Activated naive CD4-positive, alpha-beta T cell treated with anti-CD3 and anti-CD28 coated beads for 36 hours (primary cell): ENCODE results near the gene RNGTT. TPM values are rescaled to one million over a fixed set of nuclear protein-coding genes. Genes with fewer than 3 reads are reported as not detected.

Source experiments
- CTCF ChIA-PET: fragments of 350-600 bp; sonication (Branson Sonifier 250); formaldehyde crosslinking; loops from one replicate; lab custom pipeline; 2021; ENCODE audit warnings: antibody characterized with exemption; lab: Charles Lee
- DNase-seq: peaks from one replicate; pipeline ENCODE4 v3.0.0-alpha.2; 2020
- H3K27ac Mint-ChIP-seq: one replicate; pipeline ENCODE4 v1.8.0; 2021; ENCODE audit warnings: mild to moderate bottlenecking, mixed read lengths
- H3K27me3 Mint-ChIP-seq: one replicate; pipeline ENCODE4 v1.8.0; 2021; ENCODE audit warnings: low read depth, mixed read lengths
- H3K36me3 Mint-ChIP-seq: one replicate; pipeline ENCODE4 v1.8.0; 2021; ENCODE audit warnings: low read depth, mixed read lengths
- H3K4me1 Mint-ChIP-seq: one replicate; pipeline ENCODE4 v1.8.0; 2021; ENCODE audit warnings: low read depth, mixed read lengths
- H3K4me3 Mint-ChIP-seq: one replicate; pipeline ENCODE4 v1.8.0; 2021; ENCODE audit warnings: mild to moderate bottlenecking, moderate library complexity, mixed read lengths
- H3K9me3 Mint-ChIP-seq: one replicate; pipeline ENCODE4 v1.8.0; 2021; ENCODE audit warnings: mixed read lengths
- intact Hi-C: fragments of 100-400 bp; cut with micrococcal nuclease; formaldehyde crosslinking; loops from one replicate; pipeline ENCODE4 v1.15.1; 2023
- total RNA-seq, 2 experiments: library from RNA; stranded (reverse); gene quantifications; one replicate each; pipeline ENCODE4 v1.2.3, GENCODE V29; 2021

The RNGTT gene
- total RNA-seq, 2 experiments from 2014 or later: 21.7 to 23.5 TPM

DNA sequence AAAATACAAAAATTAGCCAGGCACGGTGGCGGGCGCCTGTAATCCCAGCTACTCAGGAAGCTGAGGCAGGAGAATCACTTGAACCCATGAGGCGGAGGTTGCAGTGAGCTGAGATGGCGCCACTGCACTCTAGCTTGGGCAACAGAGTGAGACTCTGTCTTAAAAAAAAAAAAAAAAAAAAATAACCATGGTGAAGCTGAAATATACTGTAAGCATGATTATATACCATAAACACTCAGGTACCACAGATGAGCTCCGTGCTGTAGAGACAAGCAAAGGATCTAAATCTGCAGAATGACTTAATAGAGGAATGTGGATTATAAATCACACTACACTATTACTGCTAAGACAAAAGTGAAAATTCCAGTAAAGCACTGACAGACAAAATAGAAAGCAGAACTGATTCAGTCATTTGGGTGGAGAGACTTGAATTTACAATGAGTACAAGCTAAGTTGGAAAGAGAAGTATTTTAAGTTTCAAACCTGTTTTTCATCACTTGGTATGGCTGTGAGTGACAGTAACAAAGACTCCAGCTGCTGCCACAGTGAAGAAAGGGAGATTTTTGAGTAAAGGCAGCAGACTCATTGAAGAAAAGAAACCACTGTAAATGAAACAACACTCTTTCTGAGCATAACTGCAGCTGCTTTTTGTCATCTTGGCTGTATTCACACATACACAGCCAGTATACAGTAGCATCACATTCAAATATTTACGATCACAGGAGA, 322.1 kb downstream of the RNGTT start:
- H3K27me3 Mint-ChIP-seq: no peaks in the 10 kb centered on the region
- peak overlapping the region; percentile 54 for H3K27ac Mint-ChIP-seq
- intact Hi-C loops: loop anchor here (5.0 kb wide), 1 partner anchor 136 kb away; no protein-coding TSS in a partner anchor
- H3K36me3 Mint-ChIP-seq: no peaks in the 10 kb centered on the region
- peaks cover 14% of the 10 kb centered on the region for H3K4me1 Mint-ChIP-seq
- DNase-seq: peak; percentile 19
- CTCF ChIA-PET: no interaction called here
- no peaks in the 10 kb centered on the region for H3K9me3 Mint-ChIP-seq
- H3K4me3 Mint-ChIP-seq: no peak overlapping the region

DNA sequence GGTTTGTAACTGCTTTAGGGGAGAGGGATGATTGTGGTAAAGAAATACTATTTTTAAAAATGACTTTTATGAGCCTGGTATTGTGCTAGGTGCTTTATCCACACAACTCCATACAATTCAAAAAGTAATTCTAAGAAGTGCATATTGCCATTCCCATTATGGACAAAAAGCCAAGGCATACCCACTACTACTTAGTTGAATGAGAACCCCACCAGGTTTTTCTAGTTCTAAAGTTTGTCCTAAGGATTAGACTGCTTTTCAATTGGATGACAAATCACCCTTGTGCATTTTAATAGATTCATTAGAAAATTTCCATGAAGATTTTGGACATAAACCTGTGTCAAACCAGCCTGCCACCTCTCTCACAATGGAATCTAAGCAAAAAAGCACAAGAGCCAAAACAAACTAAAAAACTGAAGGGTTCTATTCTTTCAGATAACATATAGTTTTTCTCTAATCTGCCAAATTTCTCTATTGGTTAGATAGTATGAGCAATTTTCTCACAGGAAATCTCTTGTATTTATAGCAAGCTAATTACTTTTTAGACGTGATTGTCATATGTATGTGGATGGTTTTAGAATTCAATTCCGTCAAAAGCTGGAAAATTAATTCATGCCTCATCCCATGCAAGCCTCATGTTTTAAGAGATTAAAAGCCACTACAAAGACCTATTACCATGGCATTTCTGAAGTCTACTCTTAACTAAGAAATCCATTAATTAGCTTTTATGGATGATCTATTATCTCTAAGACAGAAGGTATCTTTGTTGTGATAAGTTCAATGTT, 325.5 kb downstream of the RNGTT start:
- H3K27me3 Mint-ChIP-seq: no peaks in the 10 kb centered on the region
- intact Hi-C loops: no loop called here
- H3K4me3 Mint-ChIP-seq: no peak overlapping the region
- H3K27ac Mint-ChIP-seq: no peak overlapping the region
- peaks cover 12% of the 10 kb centered on the region for H3K4me1 Mint-ChIP-seq
- no peaks in the 10 kb centered on the region for H3K9me3 Mint-ChIP-seq
- CTCF ChIA-PET: no interaction called here
- peaks cover 5% of the 10 kb centered on the region for H3K36me3 Mint-ChIP-seq
- no peak for DNase-seq

- H3K27ac Mint-ChIP-seq: no peak overlapping the region
- intact Hi-C loops: no loop called here
- no peaks in the 10 kb centered on the region for H3K27me3 Mint-ChIP-seq
These were observed 326.5 kb downstream of the RNGTT start for GRCh38 chr6:88636871-88637270.

DNA sequence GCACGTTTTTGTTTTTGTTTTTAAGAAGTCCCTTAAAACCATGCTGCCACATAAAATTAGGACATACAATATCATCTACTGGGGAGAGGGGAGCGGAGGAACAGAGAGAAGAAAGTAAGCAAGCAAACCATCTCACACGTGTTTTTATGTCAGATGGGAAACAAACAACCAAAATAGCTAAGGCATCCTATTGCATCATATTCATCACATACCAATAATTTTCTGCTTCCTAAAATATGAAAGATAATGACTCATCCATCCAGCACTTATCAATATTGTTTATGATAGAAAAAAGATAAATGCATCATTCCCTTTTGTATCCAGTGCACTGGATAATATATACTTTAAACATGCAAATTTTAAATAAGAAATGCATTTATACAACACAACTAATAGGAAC, 329.6 kb downstream of the RNGTT start:
- no peaks in the 10 kb centered on the region for H3K27me3 Mint-ChIP-seq
- DNase-seq: no peak
- no peaks in the 10 kb centered on the region for H3K9me3 Mint-ChIP-seq
- H3K4me3 Mint-ChIP-seq: no peak overlapping the region
- CTCF ChIA-PET: no interaction called here
- intact Hi-C loops: no loop called here
- no peak overlapping the region for H3K27ac Mint-ChIP-seq
- H3K4me1 Mint-ChIP-seq: no peaks in the 10 kb centered on the region
- peaks cover 11% of the 10 kb centered on the region for H3K36me3 Mint-ChIP-seq

More at GRCh38 chr6:88636871-88637270, 326.5 kb downstream of the RNGTT start:
- Mint-ChIP-seq H3K36me3 (peaks cover 8% of the 10 kb centered on the region), H3K9me3 (no peaks in the 10 kb centered on the region), H3K4me1 (peaks cover 10% of the 10 kb centered on the region), H3K4me3 (no peak overlapping the region)
- CTCF ChIA-PET: no interaction called here
- no peak for DNase-seq

DNA sequence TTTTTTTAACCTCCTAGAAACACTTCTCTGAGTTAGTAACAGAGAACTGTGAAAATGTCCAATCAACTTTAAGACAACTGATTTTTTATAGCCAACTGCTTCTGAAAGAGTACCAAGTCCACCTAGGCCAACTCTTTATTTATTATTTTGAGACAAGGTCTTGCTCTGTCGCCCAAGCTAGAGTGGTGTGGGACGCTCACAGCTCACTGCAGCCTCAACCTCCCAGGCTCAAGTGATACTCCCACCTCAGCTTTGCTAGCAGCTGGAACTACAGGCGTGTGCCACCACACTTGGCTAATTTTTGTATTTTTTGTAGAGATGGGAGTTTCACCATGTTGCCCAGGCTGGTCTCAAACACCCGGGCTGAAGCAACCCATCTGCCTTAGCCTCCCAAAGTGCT, 331.6 kb downstream of the RNGTT start:
- Mint-ChIP-seq H3K27ac (no peak overlapping the region), H3K4me3 (no peak overlapping the region), H3K4me1 (no peaks in the 10 kb centered on the region), H3K9me3 (no peaks in the 10 kb centered on the region), H3K36me3 (peaks cover 11% of the 10 kb centered on the region), H3K27me3 (no peaks in the 10 kb centered on the region)
- CTCF ChIA-PET: no interaction called here
- no peak for DNase-seq
- intact Hi-C loops: no loop called here

GRCh38 chr6:88629838-88630494, 333.5 kb downstream of the RNGTT start:
- Mint-ChIP-seq H3K9me3 (no peaks in the 10 kb centered on the region), H3K27me3 (no peaks in the 10 kb centered on the region), H3K27ac (no peak overlapping the region), H3K36me3 (peaks cover 8% of the 10 kb centered on the region), H3K4me1 (no peaks in the 10 kb centered on the region), H3K4me3 (no peak overlapping the region)
- CTCF ChIA-PET: interaction anchor here (0.7 kb wide), 1 partner anchor 625 kb away, joined by 3 read pairs; no protein-coding TSS in a partner anchor
- DNase-seq: peak; percentile 12
- intact Hi-C loops: no loop called here

GRCh38 chr6:88626460-88626859, 337.0 kb downstream of the RNGTT start:
- DNase-seq: no peak

DNA sequence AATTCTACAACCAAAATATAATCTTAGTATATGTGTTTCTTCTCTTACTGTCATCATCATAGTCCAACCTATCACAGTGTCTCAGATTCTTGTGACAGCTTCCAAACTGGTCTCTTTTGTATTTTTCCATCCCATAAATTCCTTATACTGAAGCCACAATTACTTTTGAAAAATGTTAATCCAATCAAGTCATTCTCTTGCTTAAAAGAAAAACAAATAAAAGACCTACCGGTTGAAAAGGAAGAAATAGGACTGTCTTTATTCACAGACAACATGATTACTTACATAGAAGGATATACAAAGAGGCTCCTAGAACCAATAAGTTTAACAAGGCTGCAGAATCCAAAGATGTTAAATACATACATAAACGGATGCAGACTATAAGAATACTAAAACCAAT, 339.9 kb downstream of the RNGTT start:
- Mint-ChIP-seq H3K4me1 (no peaks in the 10 kb centered on the region), H3K4me3 (no peak overlapping the region), H3K27ac (no peak overlapping the region), H3K36me3 (peaks cover 2% of the 10 kb centered on the region), H3K9me3 (no peaks in the 10 kb centered on the region), H3K27me3 (no peaks in the 10 kb centered on the region)
- intact Hi-C loops: no loop called here
- no peak for DNase-seq
- CTCF ChIA-PET: no interaction called here

More at GRCh38 chr6:88626460-88626859, 337.0 kb downstream of the RNGTT start:
- CTCF ChIA-PET: no interaction called here
- H3K4me1 Mint-ChIP-seq: no peaks in the 10 kb centered on the region
- no peaks in the 10 kb centered on the region for H3K9me3 Mint-ChIP-seq
- H3K27ac Mint-ChIP-seq: no peak overlapping the region
- H3K4me3 Mint-ChIP-seq: no peak overlapping the region
- H3K27me3 Mint-ChIP-seq: no peaks in the 10 kb centered on the region
- peaks cover 4% of the 10 kb centered on the region for H3K36me3 Mint-ChIP-seq
- intact Hi-C loops: no loop called here

DNA sequence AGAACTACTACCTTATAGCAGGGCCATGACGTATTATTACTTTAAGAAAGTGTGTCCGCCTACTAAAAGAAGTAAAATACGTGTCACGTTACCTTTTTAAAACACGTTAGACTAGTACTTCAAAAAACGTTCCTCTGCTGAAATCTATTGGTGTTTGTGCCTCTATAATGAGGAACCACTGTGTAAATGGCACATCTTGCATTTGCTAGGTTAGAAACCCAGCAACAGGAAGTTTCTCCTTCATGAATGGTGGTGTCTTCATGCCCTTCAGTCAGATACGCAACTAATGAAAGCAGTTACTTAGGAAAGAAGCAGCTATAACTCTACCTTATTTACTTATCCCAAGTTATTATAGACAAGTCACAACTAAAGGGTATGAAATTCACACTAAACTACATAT, 343.5 kb downstream of the RNGTT start:
- H3K36me3 Mint-ChIP-seq: peaks cover 6% of the 10 kb centered on the region
- no peaks in the 10 kb centered on the region for H3K4me1 Mint-ChIP-seq
- no peak for DNase-seq
- intact Hi-C loops: no loop called here
- H3K9me3 Mint-ChIP-seq: no peaks in the 10 kb centered on the region
- no peak overlapping the region for H3K4me3 Mint-ChIP-seq
- no peaks in the 10 kb centered on the region for H3K27me3 Mint-ChIP-seq
- CTCF ChIA-PET: no interaction called here
- H3K27ac Mint-ChIP-seq: no peak overlapping the region

DNA sequence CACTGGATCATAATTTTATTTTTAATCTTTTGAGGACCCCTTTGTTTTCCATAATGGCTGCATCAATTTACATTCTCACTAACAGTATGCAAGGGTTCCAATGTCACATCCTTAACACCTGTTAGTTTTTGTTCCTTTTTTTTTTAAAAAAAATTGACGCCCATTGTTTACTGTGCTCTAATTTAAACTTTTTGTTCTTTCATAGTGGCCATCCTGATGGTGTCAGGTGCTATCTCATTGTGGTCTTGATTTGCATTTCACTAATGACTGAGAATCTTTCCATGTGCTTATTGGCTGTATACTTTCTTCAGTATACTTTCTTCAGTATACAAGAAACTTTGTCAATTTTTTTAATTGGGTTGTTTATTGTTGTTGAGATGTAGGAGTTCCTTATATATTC, 347.0 kb downstream of the RNGTT start:
- intact Hi-C loops: no loop called here

DNA sequence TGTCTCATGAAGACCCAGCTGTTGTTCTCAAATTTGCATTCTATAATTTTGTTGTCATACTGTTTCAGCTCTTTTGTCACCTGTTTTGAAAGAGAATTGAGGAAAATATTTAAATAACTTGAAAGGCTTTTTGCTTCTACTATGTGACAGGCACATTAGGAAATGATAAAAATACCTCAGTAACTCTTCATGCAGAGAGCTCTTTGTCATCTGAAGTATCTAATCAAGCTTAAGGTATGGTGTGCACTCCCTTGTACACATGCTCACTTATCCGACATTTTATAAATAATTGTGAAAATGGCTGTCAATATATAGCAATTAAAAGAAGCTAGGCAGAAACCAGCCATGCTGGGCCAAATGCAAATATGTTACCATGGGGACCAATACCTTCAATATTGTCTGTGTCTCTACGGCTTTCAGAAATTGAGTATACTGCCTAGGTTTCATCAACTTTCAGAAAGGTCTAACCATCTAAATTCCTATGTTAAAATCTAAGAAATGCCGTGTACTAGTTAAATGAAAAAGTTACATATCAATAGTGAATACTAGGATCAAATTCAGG, 349.0 kb downstream of the RNGTT start:
- no peaks in the 10 kb centered on the region for H3K9me3 Mint-ChIP-seq
- no peak overlapping the region for H3K27ac Mint-ChIP-seq
- no peak for DNase-seq
- H3K4me3 Mint-ChIP-seq: no peak overlapping the region
- intact Hi-C loops: no loop called here
- CTCF ChIA-PET: no interaction called here
- no peaks in the 10 kb centered on the region for H3K4me1 Mint-ChIP-seq
- no peaks in the 10 kb centered on the region for H3K27me3 Mint-ChIP-seq
- peaks cover 38% of the 10 kb centered on the region for H3K36me3 Mint-ChIP-seq

More for the DNA sequence above, 347.0 kb downstream of the RNGTT start:
- Mint-ChIP-seq H3K27me3 (no peaks in the 10 kb centered on the region), H3K9me3 (no peaks in the 10 kb centered on the region), H3K36me3 (peaks cover 32% of the 10 kb centered on the region), H3K4me1 (no peaks in the 10 kb centered on the region), H3K4me3 (no peak overlapping the region), H3K27ac (no peak overlapping the region)
- CTCF ChIA-PET: no interaction called here
- DNase-seq: no peak

DNA sequence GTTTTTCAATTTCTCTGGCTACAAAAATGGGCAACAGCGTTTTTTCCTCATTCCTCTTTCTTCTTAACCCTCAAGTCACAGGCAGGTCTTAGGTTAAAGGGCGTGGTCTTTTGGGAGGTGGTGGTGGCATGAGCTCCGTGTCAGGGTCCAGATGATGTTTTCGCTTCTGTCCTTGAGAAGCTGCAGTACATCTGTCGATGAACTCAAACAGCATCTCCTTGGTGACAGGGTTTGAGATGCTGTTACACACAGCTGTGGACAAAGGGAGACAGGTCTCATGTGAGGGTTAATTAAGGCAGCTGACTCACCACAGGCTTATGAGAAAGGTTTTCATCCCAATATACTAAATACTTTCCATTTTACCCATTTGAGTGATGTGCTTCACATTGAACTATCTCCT, 350.8 kb downstream of the RNGTT start:
- H3K4me1 Mint-ChIP-seq: no peaks in the 10 kb centered on the region
- CTCF ChIA-PET: no interaction called here

More for the DNA sequence above, 350.8 kb downstream of the RNGTT start:
- intact Hi-C loops: no loop called here
- peaks cover 4% of the 10 kb centered on the region for H3K9me3 Mint-ChIP-seq
- peaks cover 38% of the 10 kb centered on the region for H3K36me3 Mint-ChIP-seq
- DNase-seq: no peak
- no peak overlapping the region for H3K4me3 Mint-ChIP-seq
- no peak overlapping the region for H3K27ac Mint-ChIP-seq
- H3K27me3 Mint-ChIP-seq: no peaks in the 10 kb centered on the region
